Measurements from ENCODE around the gene SREK1. TPM values are rescaled to one million over a fixed set of nuclear protein-coding genes. Genes with fewer than 3 reads are reported as not detected.

The SREK1 gene
- total RNA-seq, 3 donors from 2014 or later (not counting 1 experiment from before 2014, with no cell fraction given): 151 to 177 (median 168) TPM

DNA sequence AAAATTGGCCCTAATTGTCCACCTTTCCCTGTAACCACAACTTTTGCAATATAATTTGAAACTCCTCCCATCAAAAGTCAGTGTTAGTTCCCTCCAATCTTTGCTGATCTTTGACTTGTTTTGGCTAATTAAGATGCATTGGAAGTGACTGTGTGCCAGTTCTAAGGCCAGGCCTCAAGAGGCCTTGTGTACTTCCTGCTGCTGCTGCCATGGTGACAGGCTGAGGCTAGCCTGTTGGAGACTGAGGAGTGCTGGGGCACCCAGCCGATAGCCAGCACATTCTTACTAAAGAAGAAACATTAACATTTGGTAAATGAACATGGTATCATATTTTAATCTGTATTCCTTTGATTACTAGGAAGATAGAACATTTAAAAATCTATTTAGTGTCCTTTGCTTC, 86.5 kb downstream of the SREK1 start:
- intact Hi-C loops (cut with micrococcal nuclease): no loop called here
- no peaks in the 10 kb centered on the region for H3K27me3 ChIP-seq (ENCODE audit: control insufficient read depth, insufficient read depth, low read length)
- peaks cover 4% of the 10 kb centered on the region for H3K4me1 ChIP-seq (ENCODE audit: control insufficient read depth, insufficient read depth, low read length)
- H3K4me1 Mint-ChIP-seq: peaks cover 7 to 10% of the 10 kb centered on the region in 2 donors
- no peak overlapping the region for H3K27ac ChIP-seq (ENCODE audit: low read length)
- peaks cover 6% of the 10 kb centered on the region for H3K36me3 Mint-ChIP-seq
- DNase-seq (no peak), ATAC-seq (no peak)
- H3K4me3 Mint-ChIP-seq: no peak overlapping the region
- TF ChIP-seq, protein P1, sequence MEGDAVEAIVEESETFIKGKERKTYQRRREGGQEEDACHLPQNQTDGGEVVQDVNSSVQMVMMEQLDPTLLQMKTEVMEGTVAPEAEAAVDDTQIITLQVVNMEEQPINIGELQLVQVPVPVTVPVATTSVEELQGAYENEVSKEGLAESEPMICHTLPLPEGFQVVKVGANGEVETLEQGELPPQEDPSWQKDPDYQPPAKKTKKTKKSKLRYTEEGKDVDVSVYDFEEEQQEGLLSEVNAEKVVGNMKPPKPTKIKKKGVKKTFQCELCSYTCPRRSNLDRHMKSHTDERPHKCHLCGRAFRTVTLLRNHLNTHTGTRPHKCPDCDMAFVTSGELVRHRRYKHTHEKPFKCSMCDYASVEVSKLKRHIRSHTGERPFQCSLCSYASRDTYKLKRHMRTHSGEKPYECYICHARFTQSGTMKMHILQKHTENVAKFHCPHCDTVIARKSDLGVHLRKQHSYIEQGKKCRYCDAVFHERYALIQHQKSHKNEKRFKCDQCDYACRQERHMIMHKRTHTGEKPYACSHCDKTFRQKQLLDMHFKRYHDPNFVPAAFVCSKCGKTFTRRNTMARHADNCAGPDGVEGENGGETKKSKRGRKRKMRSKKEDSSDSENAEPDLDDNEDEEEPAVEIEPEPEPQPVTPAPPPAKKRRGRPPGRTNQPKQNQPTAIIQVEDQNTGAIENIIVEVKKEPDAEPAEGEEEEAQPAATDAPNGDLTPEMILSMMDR (IDR thresholded peaks at IDR 0.05): no peak
- H3K36me3 ChIP-seq (ENCODE audit: control insufficient read depth, insufficient read depth, low read length): no peaks in the 10 kb centered on the region
- peaks cover 2% of the 10 kb centered on the region in 2 donors for H3K9me3 Mint-ChIP-seq
- no CpG with 5 or more reads among the region's 1 CpG for WGBS (ENCODE audit: insufficient coverage)
- no peaks in the 10 kb centered on the region for H3K9me3 ChIP-seq (ENCODE audit: control insufficient read depth, insufficient read depth, low read length)
- H3K27ac Mint-ChIP-seq: no peak overlapping the region
- H3K4me3 ChIP-seq (ENCODE audit: low read length): no peak overlapping the region
- peaks cover 0 to 3% of the 10 kb centered on the region in 2 donors for H3K27me3 Mint-ChIP-seq (ENCODE audit: low read depth in 2 of 2)

GRCh38 chr5:66231508-66231907, 87.4 kb downstream of the SREK1 start:
- Histone ChIP-seq H3K9me3 (ENCODE audit: control insufficient read depth, insufficient read depth, low read length) (no peaks in the 10 kb centered on the region), H3K4me3 (ENCODE audit: low read length) (no peak overlapping the region), H3K27ac (ENCODE audit: low read length) (no peak overlapping the region), H3K27me3 (ENCODE audit: control insufficient read depth, insufficient read depth, low read length) (no peaks in the 10 kb centered on the region), H3K4me1 (ENCODE audit: control insufficient read depth, insufficient read depth, low read length) (peaks cover 4% of the 10 kb centered on the region), H3K36me3 (ENCODE audit: control insufficient read depth, insufficient read depth, low read length) (no peaks in the 10 kb centered on the region)
- DNase-seq (no peak), ATAC-seq (no peak)
- peaks cover 0 to 2% of the 10 kb centered on the region in 2 donors for H3K9me3 Mint-ChIP-seq
- 86% methylated on average over 1 of the region's 2 CpGs for WGBS (ENCODE audit: insufficient coverage)
- peaks cover 0 to 3% of the 10 kb centered on the region in 2 donors for H3K27me3 Mint-ChIP-seq (ENCODE audit: low read depth in 2 of 2)
- H3K36me3 Mint-ChIP-seq: peaks cover under 1% of the 10 kb centered on the region
- TF ChIP-seq, protein P1 (IDR thresholded peaks at IDR 0.05): no peak
- peaks cover 7 to 10% of the 10 kb centered on the region in 2 donors for H3K4me1 Mint-ChIP-seq
- H3K4me3 Mint-ChIP-seq: no peak overlapping the region
- intact Hi-C loops (cut with micrococcal nuclease): no loop called here
- no peak overlapping the region for H3K27ac Mint-ChIP-seq

DNA sequence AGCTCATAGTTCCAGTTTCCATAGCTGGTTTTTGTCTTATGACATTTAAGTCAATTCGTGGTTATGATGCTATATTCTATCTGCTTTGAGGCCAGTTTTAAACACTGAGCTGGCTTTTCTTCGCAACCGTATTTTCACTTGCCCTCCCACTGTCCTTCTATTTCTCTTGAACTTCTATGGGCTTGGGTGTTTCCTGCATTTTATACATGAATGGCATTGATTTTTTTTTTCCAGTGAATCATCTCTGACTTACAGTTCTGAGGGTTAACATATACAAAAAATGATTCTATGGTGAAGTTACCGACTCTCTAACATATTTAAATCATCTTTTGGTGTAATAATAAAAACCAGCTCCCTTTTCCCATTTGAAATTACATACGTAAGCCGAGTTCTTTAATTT, 88.2 kb downstream of the SREK1 start:
- peaks cover 7 to 10% of the 10 kb centered on the region in 2 donors for H3K4me1 Mint-ChIP-seq
- Histone ChIP-seq H3K27ac (ENCODE audit: low read length) (no peak overlapping the region), H3K27me3 (ENCODE audit: control insufficient read depth, insufficient read depth, low read length) (no peaks in the 10 kb centered on the region), H3K4me3 (ENCODE audit: low read length) (no peak overlapping the region), H3K9me3 (ENCODE audit: control insufficient read depth, insufficient read depth, low read length) (no peaks in the 10 kb centered on the region), H3K4me1 (ENCODE audit: control insufficient read depth, insufficient read depth, low read length) (peaks cover 4% of the 10 kb centered on the region), H3K36me3 (ENCODE audit: control insufficient read depth, insufficient read depth, low read length) (no peaks in the 10 kb centered on the region)
- TF ChIP-seq, protein P1 (IDR thresholded peaks at IDR 0.05): no peak
- DNase-seq: no peak
- intact Hi-C loops (cut with micrococcal nuclease): no loop called here
- H3K4me3 Mint-ChIP-seq: no peak overlapping the region
- peaks cover 0 to 3% of the 10 kb centered on the region in 2 donors for H3K27me3 Mint-ChIP-seq (ENCODE audit: low read depth in 2 of 2)
- H3K27ac Mint-ChIP-seq: no peak overlapping the region
- 91% methylated on average over 3 of the region's 6 CpGs for WGBS (ENCODE audit: insufficient coverage)
- ATAC-seq: no peak
- no peaks in the 10 kb centered on the region for H3K36me3 Mint-ChIP-seq
- peaks cover 0 to 2% of the 10 kb centered on the region in 2 donors for H3K9me3 Mint-ChIP-seq

All from natural killer cell (primary cell).